Suprapubic skin (tissue), 3 donors: Measurements from ENCODE around the gene JUP.

Experiments used
- EP300 ChIP-seq: sonication (generic); formaldehyde crosslinking; IDR thresholded peaks from one replicate; pipeline ENCODE4 v1.6.1; 2017; ENCODE audit warnings: antibody characterized with exemption
- TF ChIP-seq, protein P1 (sequence below), 2 donors: fragments of 200-600 bp in 1 of 2; fragments of 450-650 bp in 1 of 2; sonication (generic) in 1 of 2; IDR thresholded peaks; one replicate each; pipeline ENCODE4 v1.5.1; 2016 to 2019; ENCODE audit warnings: antibody characterized with exemption in 2 of 2, mild to moderate bottlenecking in 1 of 2, moderate library complexity in 1 of 2

DNA sequence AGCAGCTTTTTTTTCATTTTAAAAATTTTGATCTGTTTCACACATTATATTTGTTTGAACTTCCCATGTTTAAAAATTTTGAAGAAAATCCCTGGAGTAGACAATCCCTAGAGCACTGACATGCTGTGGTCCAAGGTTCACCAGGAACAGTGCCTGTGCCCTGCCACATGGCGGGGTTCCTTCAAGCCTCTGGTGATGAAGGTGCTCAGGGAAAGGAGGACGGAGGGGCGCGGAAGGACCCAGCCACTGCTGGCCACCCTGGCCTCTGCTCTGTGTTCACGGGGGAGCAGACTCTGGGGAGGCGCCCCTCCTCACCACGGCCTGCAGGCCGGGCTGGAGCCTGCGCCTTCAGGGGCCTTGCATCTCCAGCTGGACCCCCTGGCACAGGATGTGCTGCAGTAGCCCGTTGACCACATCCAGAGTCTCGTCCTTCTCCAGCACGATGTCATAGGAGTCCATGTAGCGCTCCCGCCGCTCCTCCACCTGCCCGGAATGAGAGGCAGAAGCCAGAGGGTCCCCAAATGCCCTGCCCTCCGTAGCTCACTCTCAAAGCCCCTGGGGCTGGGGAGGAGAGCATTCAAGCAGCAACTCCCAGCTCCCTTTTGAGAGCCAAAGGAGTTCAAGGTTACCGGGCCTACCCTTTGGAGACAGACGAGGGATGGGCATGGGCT, 38.8 kb upstream of the JUP start:
- TF ChIP-seq EP300 = no peak
- TF ChIP-seq, protein P1, sequence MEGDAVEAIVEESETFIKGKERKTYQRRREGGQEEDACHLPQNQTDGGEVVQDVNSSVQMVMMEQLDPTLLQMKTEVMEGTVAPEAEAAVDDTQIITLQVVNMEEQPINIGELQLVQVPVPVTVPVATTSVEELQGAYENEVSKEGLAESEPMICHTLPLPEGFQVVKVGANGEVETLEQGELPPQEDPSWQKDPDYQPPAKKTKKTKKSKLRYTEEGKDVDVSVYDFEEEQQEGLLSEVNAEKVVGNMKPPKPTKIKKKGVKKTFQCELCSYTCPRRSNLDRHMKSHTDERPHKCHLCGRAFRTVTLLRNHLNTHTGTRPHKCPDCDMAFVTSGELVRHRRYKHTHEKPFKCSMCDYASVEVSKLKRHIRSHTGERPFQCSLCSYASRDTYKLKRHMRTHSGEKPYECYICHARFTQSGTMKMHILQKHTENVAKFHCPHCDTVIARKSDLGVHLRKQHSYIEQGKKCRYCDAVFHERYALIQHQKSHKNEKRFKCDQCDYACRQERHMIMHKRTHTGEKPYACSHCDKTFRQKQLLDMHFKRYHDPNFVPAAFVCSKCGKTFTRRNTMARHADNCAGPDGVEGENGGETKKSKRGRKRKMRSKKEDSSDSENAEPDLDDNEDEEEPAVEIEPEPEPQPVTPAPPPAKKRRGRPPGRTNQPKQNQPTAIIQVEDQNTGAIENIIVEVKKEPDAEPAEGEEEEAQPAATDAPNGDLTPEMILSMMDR (IDR thresholded peaks at IDR 0.05) = no peak
